Endothelial cell (in vitro differentiated cells): ENCODE measurements around the gene ATP2C2. TPM values are rescaled to one million over a fixed set of nuclear protein-coding genes. Genes with fewer than 3 reads are reported as not detected.

ENCODE experiments used
- DNase-seq: peaks from one replicate; pipeline ENCODE4 v3.0.0; 2021; ENCODE audit warnings: low spot score
- H3K27ac Mint-ChIP-seq: one replicate; pipeline ENCODE4 v1.8.0; 2021; ENCODE audit warnings: mixed read lengths, inconsistent platforms; ENCODE audit not compliant: unreplicated experiment
- H3K27me3 Mint-ChIP-seq: one replicate; pipeline ENCODE4 v1.8.0; 2021; ENCODE audit warnings: mild to moderate bottlenecking, moderate library complexity, mixed read lengths, inconsistent platforms; ENCODE audit not compliant: unreplicated experiment
- H3K36me3 Mint-ChIP-seq: one replicate; pipeline ENCODE4 v1.8.0; 2021; ENCODE audit warnings: mild to moderate bottlenecking, low read depth, mixed read lengths, inconsistent platforms; ENCODE audit not compliant: unreplicated experiment
- H3K4me1 Mint-ChIP-seq: one replicate; pipeline ENCODE4 v1.8.0; 2021; ENCODE audit warnings: mild to moderate bottlenecking, mixed read lengths, inconsistent platforms; ENCODE audit not compliant: unreplicated experiment
- H3K4me3 Mint-ChIP-seq: one replicate; pipeline ENCODE4 v1.8.0; 2021; ENCODE audit warnings: mild to moderate bottlenecking, mixed read lengths, inconsistent platforms; ENCODE audit not compliant: unreplicated experiment
- H3K9me3 Mint-ChIP-seq: one replicate; pipeline ENCODE4 v1.8.0; 2021; ENCODE audit warnings: mixed read lengths, inconsistent platforms; ENCODE audit not compliant: unreplicated experiment
- CTCF ChIP-seq: fragments of 200-600 bp; sonication (generic); IDR thresholded peaks from one replicate; pipeline ENCODE4 v1.5.0; 2021; ENCODE audit warnings: antibody characterized with exemption; ENCODE audit not compliant: unreplicated experiment
- total RNA-seq: library from RNA; stranded (reverse); fragmentation: NEBNext Ultra II Directional; extraction: Animal tissue kit (Norgen Biotek cat#: 25700); gene quantifications from one replicate; pipeline ENCODE4 v1.2.1, GENCODE V29; 2021; ENCODE audit not compliant: unreplicated experiment

ATP2C2 gene
- total RNA-seq, 1 donor from 2014 or later = 2.7 TPM

- H3K36me3 Mint-ChIP-seq = no peaks in the 10 kb centered on the region
- H3K27me3 Mint-ChIP-seq = peaks cover 1% of the 10 kb centered on the region
- no peaks in the 10 kb centered on the region for H3K9me3 Mint-ChIP-seq
- H3K4me3 Mint-ChIP-seq = no peak overlapping the region
- TF ChIP-seq CTCF = no peak
- peaks cover 4% of the 10 kb centered on the region for H3K4me1 Mint-ChIP-seq
- DNase-seq = no peak
- no peak overlapping the region for H3K27ac Mint-ChIP-seq
Measured at GRCh38 chr16:84513666-84514065, 145.3 kb downstream of the ATP2C2 start.

Other genes with a start within 250 kb of the ATP2C2 start
- gene HSDL1, start 223.4 kb upstream of the ATP2C2 start, total RNA-seq = 50.2 TPM
- gene DNAAF1, start 223.2 kb upstream of the ATP2C2 start, total RNA-seq = 0.18 TPM
- 73.6 TPM for gene TAF1C, start 181.5 kb upstream of the ATP2C2 start, total RNA-seq
- 0.87 TPM for gene ADAD2, start 177.4 kb upstream of the ATP2C2 start, total RNA-seq
- not detected for gene KCNG4, start 128.5 kb upstream of the ATP2C2 start, total RNA-seq
- not detected for gene WFDC1, start 73.7 kb upstream of the ATP2C2 start, total RNA-seq
- gene MEAK7, start 136.1 kb downstream of the ATP2C2 start, total RNA-seq = 34.2 TPM
- 87.3 TPM for gene COTL1, start 249.5 kb downstream of the ATP2C2 start, total RNA-seq